ENCODE results near the gene GJD4.

DNA sequence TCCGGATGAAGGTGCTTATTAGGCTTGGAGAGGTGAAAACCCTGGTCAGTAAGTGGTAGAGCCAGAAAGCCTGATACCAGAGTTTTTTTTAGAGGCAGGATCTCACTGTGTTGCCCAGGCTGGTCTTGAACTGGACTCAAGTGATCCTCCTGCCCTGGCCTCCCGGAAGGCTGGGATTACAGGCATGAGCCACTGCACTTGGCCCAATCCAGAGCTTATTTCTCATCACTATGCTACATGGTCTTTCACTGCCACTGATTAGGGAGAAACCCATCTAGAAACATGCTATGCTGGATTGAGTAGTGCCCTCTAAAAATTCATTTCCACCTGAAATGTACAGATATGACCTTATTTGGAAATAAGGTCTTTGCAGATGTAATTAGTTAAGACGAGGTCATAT lies 28.4 kb upstream of the GJD4 start:
- no peak for TF ChIP-seq KDM1A (IDR thresholded peaks at IDR 0.05; ENCODE audit: borderline replicate concordance)
- no peak for TF ChIP-seq NRF1 (conservative IDR thresholded peaks at IDR 0.05; ENCODE audit: low read depth, low read length)
- no peak for TF ChIP-seq POLR2A (IDR thresholded peaks at IDR 0.05; ENCODE audit: low read depth, low read length)
- TF ChIP-seq SPI1 (IDR thresholded peaks at IDR 0.05; ENCODE audit: borderline replicate concordance, insufficient read depth, low read depth, low read length): no peak
- no peak for TF ChIP-seq SIN3A (IDR thresholded peaks at IDR 0.05; ENCODE audit: low read depth, low read length)
- no peak for TF ChIP-seq JUND (IDR thresholded peaks at IDR 0.05; ENCODE audit: low read depth, low read length)
- TF ChIP-seq, protein P1, sequence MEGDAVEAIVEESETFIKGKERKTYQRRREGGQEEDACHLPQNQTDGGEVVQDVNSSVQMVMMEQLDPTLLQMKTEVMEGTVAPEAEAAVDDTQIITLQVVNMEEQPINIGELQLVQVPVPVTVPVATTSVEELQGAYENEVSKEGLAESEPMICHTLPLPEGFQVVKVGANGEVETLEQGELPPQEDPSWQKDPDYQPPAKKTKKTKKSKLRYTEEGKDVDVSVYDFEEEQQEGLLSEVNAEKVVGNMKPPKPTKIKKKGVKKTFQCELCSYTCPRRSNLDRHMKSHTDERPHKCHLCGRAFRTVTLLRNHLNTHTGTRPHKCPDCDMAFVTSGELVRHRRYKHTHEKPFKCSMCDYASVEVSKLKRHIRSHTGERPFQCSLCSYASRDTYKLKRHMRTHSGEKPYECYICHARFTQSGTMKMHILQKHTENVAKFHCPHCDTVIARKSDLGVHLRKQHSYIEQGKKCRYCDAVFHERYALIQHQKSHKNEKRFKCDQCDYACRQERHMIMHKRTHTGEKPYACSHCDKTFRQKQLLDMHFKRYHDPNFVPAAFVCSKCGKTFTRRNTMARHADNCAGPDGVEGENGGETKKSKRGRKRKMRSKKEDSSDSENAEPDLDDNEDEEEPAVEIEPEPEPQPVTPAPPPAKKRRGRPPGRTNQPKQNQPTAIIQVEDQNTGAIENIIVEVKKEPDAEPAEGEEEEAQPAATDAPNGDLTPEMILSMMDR (IDR thresholded peaks at IDR 0.05 in 2 of 3, conservative IDR thresholded peaks at IDR 0.05 in 1 of 3; ENCODE audit: control insufficient read depth in 2 of 3, extremely low read depth in 1 of 3, insufficient read depth in 1 of 3, low read depth in 3 of 3, low read length in 3 of 3): no peak
- TF ChIP-seq, protein P2, sequence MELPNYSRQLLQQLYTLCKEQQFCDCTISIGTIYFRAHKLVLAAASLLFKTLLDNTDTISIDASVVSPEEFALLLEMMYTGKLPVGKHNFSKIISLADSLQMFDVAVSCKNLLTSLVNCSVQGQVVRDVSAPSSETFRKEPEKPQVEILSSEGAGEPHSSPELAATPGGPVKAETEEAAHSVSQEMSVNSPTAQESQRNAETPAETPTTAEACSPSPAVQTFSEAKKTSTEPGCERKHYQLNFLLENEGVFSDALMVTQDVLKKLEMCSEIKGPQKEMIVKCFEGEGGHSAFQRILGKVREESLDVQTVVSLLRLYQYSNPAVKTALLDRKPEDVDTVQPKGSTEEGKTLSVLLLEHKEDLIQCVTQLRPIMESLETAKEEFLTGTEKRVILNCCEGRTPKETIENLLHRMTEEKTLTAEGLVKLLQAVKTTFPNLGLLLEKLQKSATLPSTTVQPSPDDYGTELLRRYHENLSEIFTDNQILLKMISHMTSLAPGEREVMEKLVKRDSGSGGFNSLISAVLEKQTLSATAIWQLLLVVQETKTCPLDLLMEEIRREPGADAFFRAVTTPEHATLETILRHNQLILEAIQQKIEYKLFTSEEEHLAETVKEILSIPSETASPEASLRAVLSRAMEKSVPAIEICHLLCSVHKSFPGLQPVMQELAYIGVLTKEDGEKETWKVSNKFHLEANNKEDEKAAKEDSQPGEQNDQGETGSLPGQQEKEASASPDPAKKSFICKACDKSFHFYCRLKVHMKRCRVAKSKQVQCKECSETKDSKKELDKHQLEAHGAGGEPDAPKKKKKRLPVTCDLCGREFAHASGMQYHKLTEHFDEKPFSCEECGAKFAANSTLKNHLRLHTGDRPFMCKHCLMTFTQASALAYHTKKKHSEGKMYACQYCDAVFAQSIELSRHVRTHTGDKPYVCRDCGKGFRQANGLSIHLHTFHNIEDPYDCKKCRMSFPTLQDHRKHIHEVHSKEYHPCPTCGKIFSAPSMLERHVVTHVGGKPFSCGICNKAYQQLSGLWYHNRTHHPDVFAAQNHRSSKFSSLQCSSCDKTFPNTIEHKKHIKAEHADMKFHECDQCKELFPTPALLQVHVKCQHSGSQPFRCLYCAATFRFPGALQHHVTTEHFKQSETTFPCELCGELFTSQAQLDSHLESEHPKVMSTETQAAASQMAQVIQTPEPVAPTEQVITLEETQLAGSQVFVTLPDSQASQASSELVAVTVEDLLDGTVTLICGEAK (IDR thresholded peaks at IDR 0.05; ENCODE audit: borderline replicate concordance): no peak
- TF ChIP-seq, protein P3, sequence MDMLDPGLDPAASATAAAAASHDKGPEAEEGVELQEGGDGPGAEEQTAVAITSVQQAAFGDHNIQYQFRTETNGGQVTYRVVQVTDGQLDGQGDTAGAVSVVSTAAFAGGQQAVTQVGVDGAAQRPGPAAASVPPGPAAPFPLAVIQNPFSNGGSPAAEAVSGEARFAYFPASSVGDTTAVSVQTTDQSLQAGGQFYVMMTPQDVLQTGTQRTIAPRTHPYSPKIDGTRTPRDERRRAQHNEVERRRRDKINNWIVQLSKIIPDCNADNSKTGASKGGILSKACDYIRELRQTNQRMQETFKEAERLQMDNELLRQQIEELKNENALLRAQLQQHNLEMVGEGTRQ (IDR thresholded peaks at IDR 0.05; ENCODE audit: borderline replicate concordance, low read depth, low read length): no peak
- TF ChIP-seq HDAC6 (IDR thresholded peaks at IDR 0.05; ENCODE audit: unreplicated experiment): no peak
